GM12874 (cell line): ENCODE data around the gene IPO7.

Experiments used
- CTCF ChIP-seq: IDR thresholded peaks from 2 replicates; pipeline ENCODE4 v1.5.1; 2011; ENCODE audit warnings: low read depth, mild to moderate bottlenecking, control low read depth, low read length, moderate library complexity; ENCODE audit not compliant: insufficient read depth

The IPO7 gene

GRCh38 chr11:9461760-9462134 is 77.3 kb downstream of the IPO7 start:
- no peak for TF ChIP-seq CTCF

GRCh38 chr11:9462172-9462799 is 77.8 kb downstream of the IPO7 start:
- no peak for TF ChIP-seq CTCF

- TF ChIP-seq CTCF: no peak
These were observed 78.5 kb downstream of the IPO7 start for GRCh38 chr11:9462806-9463537.

GRCh38 chr11:9470765-9471164 is 86.3 kb downstream of the IPO7 start:
- no peak for TF ChIP-seq CTCF

- TF ChIP-seq CTCF: no peak
These were observed 89.0 kb downstream of the IPO7 start for GRCh38 chr11:9473408-9473807.

GRCh38 chr11:9479899-9480298 is 95.4 kb downstream of the IPO7 start:
- no peak for TF ChIP-seq CTCF

- no peak for TF ChIP-seq CTCF
These were observed 104.8 kb downstream of the IPO7 start for GRCh38 chr11:9489080-9489765.
